GM23248 (cell line): Measurements from ENCODE around the gene EGLN2. TPM values are rescaled to one million over a fixed set of nuclear protein-coding genes. Genes with fewer than 3 reads are reported as not detected.
"Not testable (repeated sequence)": the region's sequence is repeated elsewhere in the genome, so short reads cannot be mapped to it uniquely, and the experiment has no call there.

Experiments used
- DNase-seq: peaks from one replicate; pipeline ENCODE4 v3.0.0-alpha.2; 2015
- H2AFZ ChIP-seq: fragments of 200-600 bp; sonication (generic); 2 replicates; pipeline ENCODE4 v1.6.1; 2016; ENCODE audit warnings: antibody characterized with exemption
- H3F3A ChIP-seq: fragments of 200-600 bp; sonication (generic); 2 replicates; pipeline ENCODE4 v1.6.1; 2016; ENCODE audit warnings: mild to moderate bottlenecking, antibody characterized with exemption, mixed run types; ENCODE audit not compliant: insufficient read depth
- H3K27ac ChIP-seq: fragments of 200-600 bp; sonication (generic); 2 replicates; pipeline ENCODE4 v1.5.1; 2016; ENCODE audit warnings: mild to moderate bottlenecking
- H3K27me3 ChIP-seq: fragments of 200-600 bp; sonication (generic); replicated peaks from 2 replicates; pipeline ENCODE4 v1.6.1; 2016; ENCODE audit warnings: mild to moderate bottlenecking; ENCODE audit not compliant: insufficient read depth
- H3K36me3 ChIP-seq: fragments of 200-600 bp; sonication (generic); 2 replicates; pipeline ENCODE4 v1.6.1; 2016; ENCODE audit warnings: low read depth, mild to moderate bottlenecking
- H3K4me1 ChIP-seq: fragments of 200-600 bp; sonication (generic); 2 replicates; pipeline ENCODE4 v1.6.1; 2016; ENCODE audit warnings: mild to moderate bottlenecking; ENCODE audit not compliant: insufficient read depth
- H3K4me2 ChIP-seq: fragments of 200-600 bp; sonication (generic); one replicate; pipeline ENCODE4 v1.6.1; 2016; ENCODE audit warnings: mild to moderate bottlenecking; ENCODE audit not compliant: unreplicated experiment
- H3K4me3 ChIP-seq: fragments of 200-600 bp; sonication (generic); 2 replicates; pipeline ENCODE4 v1.5.1; 2016; ENCODE audit warnings: mild to moderate bottlenecking
- H3K79me2 ChIP-seq: fragments of 200-600 bp; sonication (generic); 2 replicates; pipeline ENCODE4 v1.6.1; 2016; ENCODE audit warnings: mild to moderate bottlenecking; ENCODE audit not compliant: insufficient read depth
- H3K9ac ChIP-seq: fragments of 200-600 bp; sonication (generic); 2 replicates; pipeline ENCODE4 v1.6.1; 2016; ENCODE audit warnings: mild to moderate bottlenecking
- H3K9me2 ChIP-seq: fragments of 200-600 bp; sonication (generic); 2 replicates; pipeline ENCODE4 v1.6.1; 2016; ENCODE audit warnings: mixed run types, mild to moderate bottlenecking, moderate library complexity; ENCODE audit not compliant: insufficient read depth
- H3K9me3 ChIP-seq: fragments of 200-600 bp; sonication (generic); one replicate; pipeline ENCODE4 v1.6.1; 2017; ENCODE audit warnings: low read depth
- H4K20me1 ChIP-seq: fragments of 200-600 bp; sonication (generic); 2 replicates; pipeline ENCODE4 v1.6.0; 2016; ENCODE audit not compliant: insufficient read depth
- EZH2 ChIP-seq: fragments of 200-600 bp; sonication (generic); IDR thresholded peaks from 2 replicates; pipeline ENCODE4 v1.6.1; 2018; ENCODE audit warnings: antibody characterized with exemption, mild to moderate bottlenecking; ENCODE audit not compliant: insufficient read depth, poor library complexity, severe bottlenecking
- EZH2phosphoT487 ChIP-seq: fragments of 200-600 bp; sonication (generic); IDR thresholded peaks from 2 replicates; pipeline ENCODE4 v1.6.1; 2018; ENCODE audit warnings: antibody characterized with exemption, moderate library complexity, mild to moderate bottlenecking, low read depth; ENCODE audit not compliant: insufficient read depth
- whole genome bisulfite sequencing, 2 experiments: methylation state at CpG; one replicate each; pipeline ENCODE4 v1.1.6; 2015 to 2017; ENCODE audit warnings: low lambda C conversion rate in 2 of 2, low coverage in 1 of 2; ENCODE audit errors: missing lambda C conversion rate in 2 of 2; 5-methylcytosine and 5-hydroxymethylcytosine counted together
- in situ Hi-C: fragments of 300-500 bp; cut with MboI; formaldehyde crosslinking; loops from 2 replicates; pipeline ENCODE4 v1.15.0; 2020
- polyA plus RNA-seq: library from polyadenylated mRNA; unstranded; fragments of >200 nt; fragmentation: Nextera tagmentation; extraction: Ambion mirVana; gene quantifications from 2 replicates; pipeline ENCODE4 v1.2.1, GENCODE V29; 2016
- total RNA-seq: library from RNA; depleted of rRNA; stranded (reverse); fragments of >200 nt; shearing (Covaris generic); gene quantifications from 2 replicates; pipeline ENCODE4 v1.2.3, GENCODE V29; 2014

The EGLN2 gene
- total and polyA plus RNA-seq, 2 experiments from 2014 or later = 52.5 to 83.3 TPM

GRCh38 chr19:40836754-40837429 is 37.9 kb downstream of the EGLN2 start:
- Histone ChIP-seq H3F3A (peaks cover 6% of the 10 kb centered on the region; the same call in 1 of the 2 replicates), H2AFZ (no peak overlapping the region)

GRCh38 chr19:40838477-40838876 is 39.5 kb downstream of the EGLN2 start:
- H3K79me2 ChIP-seq, in situ Hi-C loops, H3K36me3 ChIP-seq, H3F3A ChIP-seq, H3K4me2 ChIP-seq, H3K4me3 ChIP-seq, H3K9me2 ChIP-seq, H3K27ac ChIP-seq, H4K20me1 ChIP-seq, H3K27me3 ChIP-seq, H3K9ac ChIP-seq, H3K9me3 ChIP-seq, DNase-seq, H3K4me1 ChIP-seq, H2AFZ ChIP-seq: not testable (repeated sequence)
- 40 to 47% methylated on average over 1 of the region's 1 CpG for WGBS, 2 experiments

More at GRCh38 chr19:40836754-40837429, 37.9 kb downstream of the EGLN2 start:
- no peak overlapping the region for H3K27ac ChIP-seq
- H3K79me2 ChIP-seq = no peaks in the 10 kb centered on the region
- H3K9ac ChIP-seq = no peak overlapping the region
- peaks cover 6% of the 10 kb centered on the region for H3K4me1 ChIP-seq
- no peak for DNase-seq
- no peaks in the 10 kb centered on the region for H4K20me1 ChIP-seq
- TF ChIP-seq EZH2 (no peak), EZH2phosphoT487 (no peak)
- no peaks in the 10 kb centered on the region for H3K9me3 ChIP-seq
- H3K27me3 ChIP-seq = no peaks in the 10 kb centered on the region
- WGBS, 2 experiments = 83 to 84% methylated on average over 6 of the region's 6 CpGs
- in situ Hi-C loops = no loop called here
- H3K4me2 ChIP-seq = no peak overlapping the region
- no peaks in the 10 kb centered on the region for H3K9me2 ChIP-seq
- H3K36me3 ChIP-seq = no peaks in the 10 kb centered on the region
- H3K4me3 ChIP-seq = no peak overlapping the region

GRCh38 chr19:40842012-40842411 is 43.0 kb downstream of the EGLN2 start:
- H2AFZ ChIP-seq, H3K9me2 ChIP-seq, H3K9ac ChIP-seq, DNase-seq, H3K27me3 ChIP-seq, H3K9me3 ChIP-seq, in situ Hi-C loops, H3F3A ChIP-seq, H3K36me3 ChIP-seq, H3K4me3 ChIP-seq, H3K4me1 ChIP-seq, H3K79me2 ChIP-seq, H4K20me1 ChIP-seq, H3K27ac ChIP-seq, H3K4me2 ChIP-seq: not testable (repeated sequence)
- 70 to 81% methylated on average over 3 of the region's 3 CpGs for WGBS, 2 experiments

GRCh38 chr19:40842997-40843652 is 44.1 kb downstream of the EGLN2 start:
- H4K20me1 ChIP-seq, H3K4me2 ChIP-seq, H3K4me1 ChIP-seq, DNase-seq, H3K27ac ChIP-seq, H3K9me3 ChIP-seq, H3K79me2 ChIP-seq, H3K27me3 ChIP-seq, H3K4me3 ChIP-seq, H3F3A ChIP-seq, H3K9ac ChIP-seq, H2AFZ ChIP-seq, H3K36me3 ChIP-seq, in situ Hi-C loops, H3K9me2 ChIP-seq: not testable (repeated sequence)
- 63 to 66% methylated on average over 9 of the region's 12 CpGs for WGBS, 2 experiments

GRCh38 chr19:40843653-40844052 is 44.7 kb downstream of the EGLN2 start:
- H3K27me3 ChIP-seq = peaks cover 10% of the 10 kb centered on the region; the same call in 1 of the 2 replicates
- DNase-seq, H3K9me3 ChIP-seq, H3K4me1 ChIP-seq, H3K36me3 ChIP-seq, H3F3A ChIP-seq, H3K4me3 ChIP-seq, H4K20me1 ChIP-seq, H3K27ac ChIP-seq, H3K4me2 ChIP-seq, H3K9me2 ChIP-seq, in situ Hi-C loops, H3K79me2 ChIP-seq, H3K9ac ChIP-seq, H2AFZ ChIP-seq: not testable (repeated sequence)
- 23 to 30% methylated on average over 13 to 18 of the region's 19 CpGs for WGBS, 2 experiments

GRCh38 chr19:40846722-40847121 is 47.7 kb downstream of the EGLN2 start:
- H3F3A ChIP-seq, H4K20me1 ChIP-seq, H3K79me2 ChIP-seq, H2AFZ ChIP-seq, H3K9ac ChIP-seq, H3K9me3 ChIP-seq, H3K27ac ChIP-seq, H3K4me3 ChIP-seq, DNase-seq, H3K36me3 ChIP-seq, H3K4me2 ChIP-seq, H3K9me2 ChIP-seq, H3K4me1 ChIP-seq, in situ Hi-C loops: not testable (repeated sequence)
- WGBS, 2 experiments = 48 to 49% methylated on average over 8 of the region's 8 CpGs
- peaks cover 11% of the 10 kb centered on the region; the same call in 1 of the 2 replicates for H3K27me3 ChIP-seq

GRCh38 chr19:40850277-40850676 is 51.3 kb downstream of the EGLN2 start, which contains the start of gene CYP2A6:
TSS of gene CYP2A6 (minus strand) at chr19:40850447. CDS start at chr19:40850426, 21 bp downstream.
- H3K4me1 ChIP-seq, H3K36me3 ChIP-seq, H3F3A ChIP-seq, H2AFZ ChIP-seq, in situ Hi-C loops, H3K9me2 ChIP-seq, H3K9ac ChIP-seq, H3K27ac ChIP-seq, H3K4me2 ChIP-seq, DNase-seq, H3K79me2 ChIP-seq, H4K20me1 ChIP-seq, H3K4me3 ChIP-seq, H3K9me3 ChIP-seq: not testable (repeated sequence)
- WGBS, 2 experiments = 93 to 95% methylated on average over 3 of the region's 3 CpGs
- peaks cover 11% of the 10 kb centered on the region; the same call in 1 of the 2 replicates for H3K27me3 ChIP-seq
